ENCODE measurements around the gene WIPF2.

WIPF2 gene

GRCh38 chr17:40309949-40310510, 90.9 kb downstream of the WIPF2 start:
- Histone ChIP-seq H3K36me3 (ENCODE audit: control insufficient read depth, insufficient read depth, low read length, severe bottlenecking) (no peaks in the 10 kb centered on the region), H3K4me1 (ENCODE audit: control insufficient read depth, insufficient read depth, low read length) (peaks cover 84% of the 10 kb centered on the region), H3K9ac (ENCODE audit: low read length) (peak overlapping the region; percentile 79), H3K9me3 (ENCODE audit: control insufficient read depth, low read length) (no peaks in the 10 kb centered on the region), H3K27me3 (replicated peaks; ENCODE audit: control insufficient read depth, insufficient read depth, low read length) (no peaks in the 10 kb centered on the region), H3K4me3 (ENCODE audit: low read length) (peak overlapping the region; percentile 80)
- DNase-seq (ENCODE audit: low read depth): no peak

GRCh38 chr17:40310882-40311391, 91.8 kb downstream of the WIPF2 start:
- DNase-seq (ENCODE audit: low read depth): peak; percentile 86
- Histone ChIP-seq H3K4me1 (ENCODE audit: control insufficient read depth, insufficient read depth, low read length) (peaks cover 85% of the 10 kb centered on the region), H3K36me3 (ENCODE audit: control insufficient read depth, insufficient read depth, low read length, severe bottlenecking) (no peaks in the 10 kb centered on the region)

GRCh38 chr17:40311575-40311974, 92.5 kb downstream of the WIPF2 start:
- no peaks in the 10 kb centered on the region for H3K9me3 ChIP-seq (ENCODE audit: control insufficient read depth, low read length)
- peaks cover 86% of the 10 kb centered on the region for H3K4me1 ChIP-seq (ENCODE audit: control insufficient read depth, insufficient read depth, low read length)
- H3K9ac ChIP-seq (ENCODE audit: low read length): no peak overlapping the region
- peak; percentile 75 for DNase-seq (ENCODE audit: low read depth)
- no peaks in the 10 kb centered on the region for H3K27me3 ChIP-seq (replicated peaks; ENCODE audit: control insufficient read depth, insufficient read depth, low read length)
- H3K36me3 ChIP-seq (ENCODE audit: control insufficient read depth, insufficient read depth, low read length, severe bottlenecking): no peaks in the 10 kb centered on the region
- no peak overlapping the region for H3K4me3 ChIP-seq (ENCODE audit: low read length)

More at GRCh38 chr17:40310882-40311391, 91.8 kb downstream of the WIPF2 start:
- Histone ChIP-seq H3K4me3 (ENCODE audit: low read length) (no peak overlapping the region), H3K9me3 (ENCODE audit: control insufficient read depth, low read length) (no peaks in the 10 kb centered on the region), H3K27me3 (replicated peaks; ENCODE audit: control insufficient read depth, insufficient read depth, low read length) (no peaks in the 10 kb centered on the region), H3K9ac (ENCODE audit: low read length) (no peak overlapping the region)

- Histone ChIP-seq H3K36me3 (ENCODE audit: control insufficient read depth, insufficient read depth, low read length, severe bottlenecking) (no peaks in the 10 kb centered on the region), H3K27me3 (replicated peaks; ENCODE audit: control insufficient read depth, insufficient read depth, low read length) (no peaks in the 10 kb centered on the region), H3K4me1 (ENCODE audit: control insufficient read depth, insufficient read depth, low read length) (peaks cover 86% of the 10 kb centered on the region), H3K4me3 (ENCODE audit: low read length) (no peak overlapping the region), H3K9ac (ENCODE audit: low read length) (no peak overlapping the region), H3K9me3 (ENCODE audit: control insufficient read depth, low read length) (no peaks in the 10 kb centered on the region)
- DNase-seq (ENCODE audit: low read depth): no peak
These were observed 93.1 kb downstream of the WIPF2 start for GRCh38 chr17:40312131-40312731.

GRCh38 chr17:40312893-40313667, 94.0 kb downstream of the WIPF2 start:
- Histone ChIP-seq H3K4me3 (ENCODE audit: low read length) (no peak overlapping the region), H3K27me3 (replicated peaks; ENCODE audit: control insufficient read depth, insufficient read depth, low read length) (no peaks in the 10 kb centered on the region), H3K4me1 (ENCODE audit: control insufficient read depth, insufficient read depth, low read length) (peaks cover 84% of the 10 kb centered on the region), H3K9me3 (ENCODE audit: control insufficient read depth, low read length) (no peaks in the 10 kb centered on the region), H3K36me3 (ENCODE audit: control insufficient read depth, insufficient read depth, low read length, severe bottlenecking) (no peaks in the 10 kb centered on the region), H3K9ac (ENCODE audit: low read length) (no peak overlapping the region)
- no peak for DNase-seq (ENCODE audit: low read depth)

- no peak for DNase-seq (ENCODE audit: low read depth)
- no peaks in the 10 kb centered on the region for H3K36me3 ChIP-seq (ENCODE audit: control insufficient read depth, insufficient read depth, low read length, severe bottlenecking)
- H3K4me3 ChIP-seq (ENCODE audit: low read length): no peak overlapping the region
- no peaks in the 10 kb centered on the region for H3K27me3 ChIP-seq (replicated peaks; ENCODE audit: control insufficient read depth, insufficient read depth, low read length)
- no peak overlapping the region for H3K9ac ChIP-seq (ENCODE audit: low read length)
- H3K9me3 ChIP-seq (ENCODE audit: control insufficient read depth, low read length): no peaks in the 10 kb centered on the region
- H3K4me1 ChIP-seq (ENCODE audit: control insufficient read depth, insufficient read depth, low read length): peaks cover 76% of the 10 kb centered on the region
These were observed 94.8 kb downstream of the WIPF2 start for GRCh38 chr17:40313668-40314583.

- Histone ChIP-seq H3K36me3 (ENCODE audit: control insufficient read depth, insufficient read depth, low read length, severe bottlenecking) (no peaks in the 10 kb centered on the region), H3K4me1 (ENCODE audit: control insufficient read depth, insufficient read depth, low read length) (peaks cover 69% of the 10 kb centered on the region), H3K27me3 (replicated peaks; ENCODE audit: control insufficient read depth, insufficient read depth, low read length) (no peaks in the 10 kb centered on the region), H3K4me3 (ENCODE audit: low read length) (no peak overlapping the region), H3K9me3 (ENCODE audit: control insufficient read depth, low read length) (no peaks in the 10 kb centered on the region), H3K9ac (ENCODE audit: low read length) (no peak overlapping the region)
- peak; percentile 83 for DNase-seq (ENCODE audit: low read depth)
These were observed 95.5 kb downstream of the WIPF2 start for GRCh38 chr17:40314584-40314956.

- no peak overlapping the region for H3K9ac ChIP-seq (ENCODE audit: low read length)
- no peak overlapping the region for H3K4me3 ChIP-seq (ENCODE audit: low read length)
- DNase-seq (ENCODE audit: low read depth): no peak
- H3K4me1 ChIP-seq (ENCODE audit: control insufficient read depth, insufficient read depth, low read length): peaks cover 69% of the 10 kb centered on the region
- H3K27me3 ChIP-seq (replicated peaks; ENCODE audit: control insufficient read depth, insufficient read depth, low read length): no peaks in the 10 kb centered on the region
- H3K36me3 ChIP-seq (ENCODE audit: control insufficient read depth, insufficient read depth, low read length, severe bottlenecking): no peaks in the 10 kb centered on the region
- no peaks in the 10 kb centered on the region for H3K9me3 ChIP-seq (ENCODE audit: control insufficient read depth, low read length)
These were observed 96.1 kb downstream of the WIPF2 start for GRCh38 chr17:40315206-40315605.

- no peaks in the 10 kb centered on the region for H3K36me3 ChIP-seq (ENCODE audit: control insufficient read depth, insufficient read depth, low read length, severe bottlenecking)
- DNase-seq (ENCODE audit: low read depth): no peak
- peak overlapping the region; percentile 94 for H3K4me3 ChIP-seq (ENCODE audit: low read length)
- H3K9me3 ChIP-seq (ENCODE audit: control insufficient read depth, low read length): no peaks in the 10 kb centered on the region
- H3K4me1 ChIP-seq (ENCODE audit: control insufficient read depth, insufficient read depth, low read length): peaks cover 70% of the 10 kb centered on the region
- H3K9ac ChIP-seq (ENCODE audit: low read length): peak overlapping the region; percentile 47
- H3K27me3 ChIP-seq (replicated peaks; ENCODE audit: control insufficient read depth, insufficient read depth, low read length): no peaks in the 10 kb centered on the region
These were observed 96.8 kb downstream of the WIPF2 start for GRCh38 chr17:40315678-40316570.
